Sciatic nerve (tissue), 2 donors: ENCODE measurements around the gene RYR2. TPM values are rescaled to one million over a fixed set of nuclear protein-coding genes. Genes with fewer than 3 reads are reported as not detected.
"Not testable (repeated sequence)": the region's sequence is repeated elsewhere in the genome, so short reads cannot be mapped to it uniquely, and the experiment has no call there.

Experiments
- ATAC-seq: fragments of 200-7000 bp; cut with Tn5 transposase; one replicate; pipeline ENCODE4 v1.9.1; 2020; ENCODE audit warnings: mild to moderate bottlenecking, moderate library complexity
- DNase-seq: peaks from one replicate; pipeline ENCODE4 v3.0.0-alpha.2; 2020; ENCODE audit warnings: low spot score
- intact Hi-C: fragments of 100-400 bp; cut with DNase I; formaldehyde crosslinking; loops from one replicate; pipeline ENCODE4 v1.14.2; 2022
- total RNA-seq: library from RNA; stranded (reverse); fragmentation: NEBNext Ultra II Directional; extraction: Animal tissue kit (Norgen Biotek cat#: 25700); gene quantifications from one replicate; pipeline ENCODE4 v1.2.1, GENCODE V29; 2021
- donor health status: DM: no; HTN: no; CAD: no.
- donor health status: DM: no; HTN: no; CAD: no.

Gene RYR2
- total RNA-seq, 1 donor from 2014 or later: 0.49 TPM

GRCh38 chr1:237820634-237821033 is 778.6 kb downstream of the RYR2 start:
- DNase-seq, intact Hi-C loops, ATAC-seq: not testable (repeated sequence)

GRCh38 chr1:237832858-237833257 is 790.9 kb downstream of the RYR2 start:
- DNase-seq: no peak
- ATAC-seq: no peak
- intact Hi-C loops: no loop called here

GRCh38 chr1:237834048-237834447 is 792.1 kb downstream of the RYR2 start:
- intact Hi-C loops: no loop called here
- DNase-seq (no peak), ATAC-seq (no peak)

- intact Hi-C loops: no loop called here
- DNase-seq (no peak), ATAC-seq (no peak)
Measured at GRCh38 chr1:237834461-237834860, 792.5 kb downstream of the RYR2 start.

- intact Hi-C loops: no loop called here
- DNase-seq: no peak
- no peak for ATAC-seq
Measured at GRCh38 chr1:237838320-237838719, 796.3 kb downstream of the RYR2 start.

GRCh38 chr1:237838904-237839534 is 797.0 kb downstream of the RYR2 start:
- intact Hi-C loops: no loop called here
- DNase-seq (no peak), ATAC-seq (no peak)

- no peak for ATAC-seq
- intact Hi-C loops: no loop called here
Measured at GRCh38 chr1:237841485-237841884, 799.5 kb downstream of the RYR2 start.

GRCh38 chr1:237843516-237843915 is 801.5 kb downstream of the RYR2 start:
- DNase-seq, intact Hi-C loops, ATAC-seq: not testable (repeated sequence)

More at GRCh38 chr1:237841485-237841884, 799.5 kb downstream of the RYR2 start:
- DNase-seq: no peak

GRCh38 chr1:237851210-237851845 is 809.3 kb downstream of the RYR2 start:
- DNase-seq: no peak
- no peak for ATAC-seq
- intact Hi-C loops: no loop called here

GRCh38 chr1:237852342-237852741 is 810.4 kb downstream of the RYR2 start:
- DNase-seq: no peak
- intact Hi-C loops: no loop called here

GRCh38 chr1:237857455-237857854 is 815.5 kb downstream of the RYR2 start:
- ATAC-seq: no peak
- no peak for DNase-seq
- intact Hi-C loops: no loop called here

More at GRCh38 chr1:237852342-237852741, 810.4 kb downstream of the RYR2 start:
- no peak for ATAC-seq

- ATAC-seq: no peak
- intact Hi-C loops: no loop called here
- DNase-seq: no peak
Measured at GRCh38 chr1:237858992-237859391, 817.0 kb downstream of the RYR2 start.

- intact Hi-C loops: no loop called here
- ATAC-seq (no peak), DNase-seq (no peak)
Measured at GRCh38 chr1:237861944-237862343, 820.0 kb downstream of the RYR2 start.

GRCh38 chr1:237863234-237863633 is 821.2 kb downstream of the RYR2 start:
- intact Hi-C loops: no loop called here
- ATAC-seq (no peak), DNase-seq (no peak)

GRCh38 chr1:237864338-237865244 is 822.6 kb downstream of the RYR2 start:
- DNase-seq: peak; percentile 71
- peak; percentile 64 for ATAC-seq
- intact Hi-C loops: no loop called here

- intact Hi-C loops: no loop called here
- DNase-seq (no peak), ATAC-seq (no peak)
Measured at GRCh38 chr1:237867380-237867888, 825.5 kb downstream of the RYR2 start.

- intact Hi-C loops: no loop called here
- DNase-seq (no peak), ATAC-seq (no peak)
Measured at GRCh38 chr1:237868817-237869600, 827.0 kb downstream of the RYR2 start.

- ATAC-seq (no peak), DNase-seq (no peak)
- intact Hi-C loops: no loop called here
Measured at GRCh38 chr1:237873487-237874211, 831.7 kb downstream of the RYR2 start.
